Measurements from ENCODE around the gene DUSP5.

DUSP5 gene

DNA sequence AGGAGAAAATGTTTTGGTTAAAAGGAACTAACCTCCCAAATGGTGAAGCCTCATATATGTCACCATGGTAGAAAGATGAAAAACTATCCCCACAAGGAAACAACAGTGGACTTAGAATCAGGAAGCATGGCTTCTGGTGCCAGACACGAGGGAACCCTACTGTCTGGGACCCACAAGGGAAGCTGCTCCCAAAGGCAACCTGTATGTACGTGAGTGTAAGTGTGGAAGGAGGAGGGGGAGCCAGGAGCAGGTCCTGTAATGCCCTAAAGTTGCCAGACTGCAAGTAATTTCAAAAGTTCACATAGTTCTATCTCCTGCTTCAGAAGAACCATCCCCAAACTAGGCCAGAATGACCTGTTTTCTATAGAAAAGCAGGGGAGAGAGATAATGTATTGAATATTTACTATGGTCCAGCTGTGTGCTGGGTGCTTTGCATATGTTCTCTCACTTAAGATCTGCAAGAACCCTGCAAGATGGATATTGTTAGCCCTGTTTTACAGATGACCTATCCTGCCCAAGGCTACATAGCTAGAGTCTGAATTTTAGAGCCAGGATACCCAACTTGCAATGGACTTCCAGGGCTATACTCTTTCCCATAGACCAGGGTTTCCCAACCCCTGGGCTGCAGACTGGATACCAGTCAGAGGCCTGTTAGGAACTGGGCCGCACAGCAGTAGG lies 19.2 kb downstream of the DUSP5 start:
- H3K9me3 ChIP-seq (ENCODE audit: control insufficient read depth, low read length) = no peaks in the 10 kb centered on the region
- no peak overlapping the region for H3K27ac ChIP-seq
- no peak overlapping the region for H3K4me2 ChIP-seq (ENCODE audit: low read length)
- H3K27me3 ChIP-seq (ENCODE audit: control insufficient read depth, insufficient read depth, low read length) = no peaks in the 10 kb centered on the region
- H2AFZ ChIP-seq = no peak overlapping the region
- H3K4me3 ChIP-seq (ENCODE audit: low read depth, low read length) = no peak overlapping the region
- no peaks in the 10 kb centered on the region for H3K79me2 ChIP-seq
- no peaks in the 10 kb centered on the region for H3K4me1 ChIP-seq
- no peak overlapping the region for H3K9ac ChIP-seq
- no peaks in the 10 kb centered on the region for H3K36me3 ChIP-seq (ENCODE audit: control insufficient read depth, insufficient read depth, low read length)
- no peak for TF ChIP-seq CTCF (IDR thresholded peaks at IDR 0.05)

GRCh38 chr10:110522365-110522988 lies 24.8 kb downstream of the DUSP5 start:
- Histone ChIP-seq H3K4me1 (no peaks in the 10 kb centered on the region), H3K9me3 (ENCODE audit: control insufficient read depth, low read length) (no peaks in the 10 kb centered on the region), H3K4me2 (ENCODE audit: low read length) (no peak overlapping the region), H3K36me3 (ENCODE audit: control insufficient read depth, insufficient read depth, low read length) (no peaks in the 10 kb centered on the region), H3K4me3 (ENCODE audit: low read depth, low read length) (no peak overlapping the region), H2AFZ (no peak overlapping the region), H3K79me2 (no peaks in the 10 kb centered on the region), H3K27me3 (ENCODE audit: control insufficient read depth, insufficient read depth, low read length) (no peaks in the 10 kb centered on the region), H3K9ac (no peak overlapping the region), H3K27ac (no peak overlapping the region)
- no peak for TF ChIP-seq CTCF (IDR thresholded peaks at IDR 0.05)

GRCh38 chr10:110523736-110524135 lies 26.0 kb downstream of the DUSP5 start:
- Histone ChIP-seq H2AFZ (no peak overlapping the region), H3K27ac (no peak overlapping the region), H3K4me1 (no peaks in the 10 kb centered on the region), H3K4me3 (ENCODE audit: low read depth, low read length) (no peak overlapping the region), H3K36me3 (ENCODE audit: control insufficient read depth, insufficient read depth, low read length) (no peaks in the 10 kb centered on the region), H3K4me2 (ENCODE audit: low read length) (no peak overlapping the region), H3K9me3 (ENCODE audit: control insufficient read depth, low read length) (no peaks in the 10 kb centered on the region), H3K79me2 (no peaks in the 10 kb centered on the region), H3K9ac (no peak overlapping the region), H3K27me3 (ENCODE audit: control insufficient read depth, insufficient read depth, low read length) (no peaks in the 10 kb centered on the region)
- no peak for TF ChIP-seq CTCF (IDR thresholded peaks at IDR 0.05)

- no peaks in the 10 kb centered on the region for H3K4me1 ChIP-seq
- no peak for TF ChIP-seq CTCF (IDR thresholded peaks at IDR 0.05)
- H3K4me2 ChIP-seq (ENCODE audit: low read length) = no peak overlapping the region
- no peaks in the 10 kb centered on the region for H3K36me3 ChIP-seq (ENCODE audit: control insufficient read depth, insufficient read depth, low read length)
- no peak overlapping the region for H3K4me3 ChIP-seq (ENCODE audit: low read depth, low read length)
- H3K79me2 ChIP-seq = no peaks in the 10 kb centered on the region
- no peak overlapping the region for H2AFZ ChIP-seq
- no peaks in the 10 kb centered on the region for H3K9me3 ChIP-seq (ENCODE audit: control insufficient read depth, low read length)
- H3K27me3 ChIP-seq (ENCODE audit: control insufficient read depth, insufficient read depth, low read length) = no peaks in the 10 kb centered on the region
- no peak overlapping the region for H3K27ac ChIP-seq
- H3K9ac ChIP-seq = no peak overlapping the region
Measured at GRCh38 chr10:110524179-110524858, 26.6 kb downstream of the DUSP5 start.
